Tibial nerve (tissue), 4 donors: ENCODE results near the gene SOST. TPM values are rescaled to one million over a fixed set of nuclear protein-coding genes. Genes with fewer than 3 reads are reported as not detected.

Experiments
- DNase-seq, 2 donors: peaks; one replicate each; pipeline ENCODE4 v3.0.0-alpha.2; 2019; ENCODE audit warnings: low spot score in 2 of 2
- H3K27ac ChIP-seq, 4 donors: fragments of 200-600 bp; sonication (generic) in 3 of 4; one replicate each; pipeline ENCODE4 v1.5.1; 2017 to 2019; ENCODE audit warnings: mild to moderate bottlenecking in 1 of 4
- H3K27me3 ChIP-seq, 2 donors: fragments of 200-600 bp; sonication (generic) in 1 of 2; one replicate each; pipeline versions ENCODE4 v1.5.1 to v1.6.0; 2017 to 2019
- H3K36me3 ChIP-seq, 3 donors: fragments of 200-600 bp; sonication (generic); one replicate each; pipeline ENCODE4 v1.5.1; 2018 to 2019
- H3K4me1 ChIP-seq, 4 donors: fragments of 200-600 bp; sonication (generic) in 3 of 4; one replicate each; pipeline ENCODE4 v1.5.1; 2017 to 2019
- H3K4me3 ChIP-seq, 4 donors: fragments of 200-600 bp; sonication (generic) in 3 of 4; one replicate each; pipeline ENCODE4 v1.5.1; 2017 to 2019; ENCODE audit warnings: mild to moderate bottlenecking in 1 of 4, moderate library complexity in 1 of 4
- H3K9me3 ChIP-seq, 4 donors: fragments of 200-600 bp; sonication (generic) in 3 of 4; one replicate each; pipeline ENCODE4 v1.5.1; 2017 to 2019
- CTCF ChIP-seq, 5 experiments: fragments of 200-600 bp in 3 of 5; fragments of 450-650 bp in 2 of 5; sonication (generic) in 3 of 5; IDR thresholded peaks; one replicate each; pipeline ENCODE4 v1.5.1; 2016 to 2019; ENCODE audit warnings: antibody characterized with exemption in 5 of 5, mild to moderate bottlenecking in 3 of 5, moderate library complexity in 2 of 5
- EP300 ChIP-seq, 2 donors: sonication (generic); formaldehyde crosslinking; IDR thresholded peaks; one replicate each; pipeline ENCODE4 v1.6.1; 2017; ENCODE audit warnings: antibody characterized with exemption in 2 of 2, mild to moderate bottlenecking in 1 of 2
- POLR2A ChIP-seq, 2 donors: fragments of 450-650 bp; IDR thresholded peaks; one replicate each; pipeline ENCODE4 v1.6.1; 2017; ENCODE audit warnings: antibody characterized with exemption in 2 of 2, mild to moderate bottlenecking in 2 of 2, moderate library complexity in 2 of 2
- WGBS, 2 donors: methylation state at CpG; one replicate each; pipeline ENCODE4 v1.1.5; 2018; 5-methylcytosine and 5-hydroxymethylcytosine counted together
- total RNA-seq, 4 donors: library from RNA; depleted of rRNA; stranded (reverse); fragments of >200 nt; gene quantifications; one replicate each; pipeline ENCODE4 v1.1.0, GENCODE V29; 2016

Gene SOST
- total RNA-seq, 4 donors from 2014 or later, result not detected

DNA sequence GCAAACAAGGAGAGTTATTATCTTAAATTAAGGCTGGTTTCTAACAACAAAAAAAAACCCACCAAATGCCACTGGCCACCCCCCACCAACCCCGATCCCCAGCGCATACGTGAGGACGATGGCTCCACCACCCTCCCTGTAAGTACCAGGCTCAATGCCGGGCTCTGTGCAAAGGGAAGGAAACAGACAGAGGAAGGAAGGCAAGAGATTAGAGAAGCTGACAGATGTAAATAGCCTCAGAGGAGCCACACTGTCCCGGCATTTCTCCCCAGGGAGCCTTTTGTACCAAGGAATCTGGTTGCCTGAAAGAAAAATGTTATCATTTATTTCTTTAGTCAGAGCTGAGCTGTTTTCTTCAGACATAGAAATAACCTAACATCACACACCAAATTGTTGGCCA, 13.1 kb downstream of the SOST start:
- Histone ChIP-seq H3K27ac (no peak overlapping the region), H3K4me1 (peaks cover 0 to 14% (median 0%) of the 10 kb centered on the region in 4 donors), H3K9me3 (no peaks in the 10 kb centered on the region), H3K27me3 (peaks cover 0 to 35% of the 10 kb centered on the region in 2 donors), H3K36me3 (no peaks in the 10 kb centered on the region), H3K4me3 (no peak overlapping the region)
- no peak for DNase-seq
- TF ChIP-seq CTCF (IDR thresholded peaks at IDR 0.05) (no peak), EP300 (IDR thresholded peaks at IDR 0.05) (no peak), POLR2A (IDR thresholded peaks at IDR 0.05) (no peak)
- 8 to 12% methylated on average over 6 of the region's 6 CpGs for WGBS, 2 donors

DNA sequence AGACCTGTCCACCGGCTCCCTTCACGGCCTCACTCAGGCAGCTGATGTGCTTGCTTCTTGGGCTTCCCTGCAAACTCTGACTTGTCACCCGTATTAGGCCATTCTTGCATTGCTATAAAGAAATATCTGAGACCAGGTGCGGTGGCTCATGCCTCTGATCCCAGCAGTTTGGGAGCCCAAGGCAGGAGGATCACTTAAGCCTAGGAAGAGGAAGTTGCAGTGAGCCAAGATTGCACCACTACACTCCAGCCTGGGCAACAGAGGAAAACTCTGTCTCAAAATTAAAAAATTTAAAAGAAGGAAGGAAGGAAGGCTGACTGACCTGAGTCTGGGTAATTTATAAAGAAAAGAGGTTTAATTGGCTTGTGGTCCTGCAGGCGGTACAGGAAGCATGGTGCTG, 17.0 kb downstream of the SOST start:
- TF ChIP-seq EP300 (IDR thresholded peaks at IDR 0.05) (no peak), POLR2A (IDR thresholded peaks at IDR 0.05) (no peak), CTCF (IDR thresholded peaks at IDR 0.05) (no peak)
- Histone ChIP-seq H3K36me3 (no peaks in the 10 kb centered on the region), H3K27me3 (peaks cover 0 to 32% of the 10 kb centered on the region in 2 donors), H3K27ac (no peak overlapping the region), H3K9me3 (no peaks in the 10 kb centered on the region), H3K4me3 (no peak overlapping the region), H3K4me1 (peaks cover 0 to 14% (median 0%) of the 10 kb centered on the region in 4 donors)
- DNase-seq, result no peak
- 86 to 91% methylated on average over 5 of the region's 5 CpGs for WGBS, 2 donors

GRCh38 chr17:43740541-43740940, 18.1 kb downstream of the SOST start:
- Histone ChIP-seq H3K27ac (no peak overlapping the region), H3K9me3 (no peaks in the 10 kb centered on the region), H3K4me1 (peaks cover 0 to 6% (median 0%) of the 10 kb centered on the region in 4 donors), H3K27me3 (peaks cover 0 to 21% of the 10 kb centered on the region in 2 donors), H3K4me3 (no peak overlapping the region), H3K36me3 (no peaks in the 10 kb centered on the region)
- WGBS, 2 donors, result 83 to 88% methylated on average over 4 of the region's 4 CpGs
- DNase-seq, result no peak
- no peak for TF ChIP-seq CTCF (IDR thresholded peaks at IDR 0.05)
- TF ChIP-seq EP300 (IDR thresholded peaks at IDR 0.05), result no peak
- no peak for TF ChIP-seq POLR2A (IDR thresholded peaks at IDR 0.05)

DNA sequence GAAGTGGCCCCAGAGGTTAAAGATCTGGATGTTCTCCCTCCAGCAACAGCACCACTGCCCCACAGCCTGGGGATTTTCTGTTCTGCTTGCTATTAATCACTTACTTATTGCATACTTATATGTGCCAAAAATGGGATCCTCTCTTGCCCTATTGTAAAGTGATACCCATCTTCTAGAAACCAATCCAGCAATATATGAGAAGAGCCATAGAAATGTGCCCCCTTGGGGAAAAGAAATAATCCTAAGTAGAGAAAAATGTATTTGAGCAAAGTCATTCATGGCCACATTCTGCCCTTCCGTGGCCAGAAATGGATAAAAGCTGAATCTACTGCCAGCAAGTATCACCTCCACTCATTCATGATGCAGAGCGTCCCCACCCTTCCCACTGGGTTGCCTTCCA, 20.9 kb downstream of the SOST start:
- no peak overlapping the region for H3K4me3 ChIP-seq
- H3K9me3 ChIP-seq, result no peaks in the 10 kb centered on the region
- WGBS, 2 donors, result 83 to 88% methylated on average over 2 of the region's 2 CpGs
- no peak for TF ChIP-seq POLR2A (IDR thresholded peaks at IDR 0.05)
- no peak for TF ChIP-seq EP300 (IDR thresholded peaks at IDR 0.05)
- no peak for TF ChIP-seq CTCF (IDR thresholded peaks at IDR 0.05)
- H3K27me3 ChIP-seq, result peaks cover 0 to under 1% of the 10 kb centered on the region in 2 donors
- H3K4me1 ChIP-seq, result no peaks in the 10 kb centered on the region
- no peaks in the 10 kb centered on the region for H3K36me3 ChIP-seq
- H3K27ac ChIP-seq, result no peak overlapping the region
- DNase-seq, result no peak

- Histone ChIP-seq H3K4me3 (no peak overlapping the region), H3K27ac (no peak overlapping the region), H3K9me3 (no peaks in the 10 kb centered on the region), H3K4me1 (no peaks in the 10 kb centered on the region), H3K27me3 (no peaks in the 10 kb centered on the region), H3K36me3 (no peaks in the 10 kb centered on the region)
- DNase-seq, result no peak
- TF ChIP-seq EP300 (IDR thresholded peaks at IDR 0.05) (no peak), POLR2A (IDR thresholded peaks at IDR 0.05) (no peak), CTCF (IDR thresholded peaks at IDR 0.05) (no peak)
- WGBS, 2 donors, result 88% methylated on average over 2 of the region's 2 CpGs
These were observed 22.2 kb downstream of the SOST start for GRCh38 chr17:43736389-43736788.
